GM12891 (cell line): Measurements from ENCODE around the gene STK17A.

Source experiments
- DNase-seq: peaks from one replicate; pipeline ENCODE4 v3.0.0; 2011; ENCODE audit warnings: low spot score; ENCODE audit not compliant: insufficient read length
- FAIRE-seq: peaks from 2 replicates; lab custom pipeline; 2011; peaks lifted over from hg19 to GRCh38; lab: Jason Lieb, UNC
- PAX5 ChIP-seq: IDR thresholded peaks from 2 replicates; pipeline ENCODE4 v1.6.1; 2011; ENCODE audit warnings: low read length, moderate library complexity, mild to moderate bottlenecking; ENCODE audit not compliant: insufficient read depth, severe bottlenecking
- POLR2A ChIP-seq: IDR thresholded peaks from 2 replicates; pipeline ENCODE4 v1.6.1; 2011; ENCODE audit warnings: low read depth, low read length, control low read depth
- POLR2AphosphoS5 ChIP-seq: IDR thresholded peaks from 2 replicates; pipeline ENCODE4 v1.6.1; 2011; ENCODE audit warnings: low read depth, low read length, control low read depth
- POU2F2 ChIP-seq: IDR thresholded peaks from 2 replicates; pipeline ENCODE4 v1.6.1; 2011; ENCODE audit warnings: low read depth, mild to moderate bottlenecking, control low read depth, low read length, moderate library complexity
- SPI1 ChIP-seq: IDR thresholded peaks from 2 replicates; pipeline ENCODE4 v1.6.1; 2011; ENCODE audit warnings: low read depth, low read length, control low read depth
- TAF1 ChIP-seq: IDR thresholded peaks from 2 replicates; pipeline ENCODE4 v1.6.1; 2011; ENCODE audit warnings: low read depth, low read length, control low read depth

Gene STK17A

DNA sequence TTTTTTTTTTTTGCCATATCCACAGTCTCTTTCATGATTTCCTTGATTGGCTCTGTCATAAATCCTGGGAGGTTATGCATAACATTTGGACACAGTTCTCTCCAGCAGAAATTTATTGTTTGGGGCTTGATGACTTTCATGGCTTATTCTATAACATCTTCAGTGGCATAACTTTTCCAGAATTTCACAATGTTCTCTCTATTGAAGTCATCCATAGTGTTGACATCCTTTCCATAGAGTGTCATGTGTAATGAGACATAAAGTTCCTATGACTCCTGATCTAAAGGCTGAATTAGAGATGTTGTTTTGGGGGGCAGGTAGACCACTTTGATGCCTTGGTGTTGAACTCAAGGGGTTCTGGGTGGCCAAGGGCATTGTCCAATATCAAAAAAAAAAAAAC lies 36.7 kb upstream of the STK17A start:
- TF ChIP-seq POLR2A (no peak), PAX5 (no peak), POLR2AphosphoS5 (no peak), SPI1 (no peak), POU2F2 (no peak), TAF1 (no peak)
- DNase-seq = no peak
- no peak for FAIRE-seq

DNA sequence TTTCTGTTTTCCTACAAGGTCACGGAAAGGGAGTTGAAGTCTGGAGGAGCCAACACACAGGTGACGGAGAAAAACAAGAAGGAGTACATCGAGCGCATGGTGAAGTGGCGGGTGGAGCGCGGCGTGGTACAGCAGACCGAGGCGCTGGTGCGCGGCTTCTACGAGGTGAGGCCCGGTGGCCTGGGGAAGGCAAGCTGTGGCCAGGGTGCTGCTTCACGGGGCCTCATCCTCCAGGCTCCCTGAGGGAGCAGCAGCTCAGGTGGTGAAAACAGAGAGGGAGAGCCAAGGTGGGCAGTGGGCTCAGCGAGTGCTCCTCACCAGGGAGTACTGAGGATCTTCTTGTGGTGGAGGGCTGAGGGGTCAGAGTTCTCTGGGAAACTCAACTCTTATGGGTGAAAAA lies 32.5 kb upstream of the STK17A start:
- FAIRE-seq (no peak), DNase-seq (no peak)
- TF ChIP-seq SPI1 (no peak), POLR2AphosphoS5 (no peak), POLR2A (no peak), TAF1 (no peak), PAX5 (no peak), POU2F2 (no peak)

DNA sequence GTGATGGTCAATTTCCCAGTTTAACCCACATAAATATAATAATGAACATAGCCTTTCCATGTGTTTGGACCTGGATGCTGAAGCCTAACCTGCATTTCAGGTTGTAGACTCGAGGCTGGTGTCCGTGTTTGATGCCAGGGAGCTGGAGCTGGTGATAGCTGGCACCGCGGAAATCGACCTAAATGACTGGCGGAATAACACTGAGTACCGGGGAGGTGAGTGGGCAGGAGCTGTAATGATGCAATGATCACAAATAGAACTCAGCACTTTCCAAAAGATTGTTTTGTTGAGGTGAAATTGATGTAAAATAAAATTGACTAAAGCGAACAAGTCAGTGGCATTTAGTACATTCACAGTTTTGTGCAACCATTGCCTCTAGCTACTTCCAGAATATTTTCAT lies 30.8 kb upstream of the STK17A start:
- TF ChIP-seq POLR2AphosphoS5 (no peak), PAX5 (no peak), SPI1 (no peak), TAF1 (no peak), POU2F2 (no peak), POLR2A (no peak)
- DNase-seq (no peak), FAIRE-seq (no peak)

DNA sequence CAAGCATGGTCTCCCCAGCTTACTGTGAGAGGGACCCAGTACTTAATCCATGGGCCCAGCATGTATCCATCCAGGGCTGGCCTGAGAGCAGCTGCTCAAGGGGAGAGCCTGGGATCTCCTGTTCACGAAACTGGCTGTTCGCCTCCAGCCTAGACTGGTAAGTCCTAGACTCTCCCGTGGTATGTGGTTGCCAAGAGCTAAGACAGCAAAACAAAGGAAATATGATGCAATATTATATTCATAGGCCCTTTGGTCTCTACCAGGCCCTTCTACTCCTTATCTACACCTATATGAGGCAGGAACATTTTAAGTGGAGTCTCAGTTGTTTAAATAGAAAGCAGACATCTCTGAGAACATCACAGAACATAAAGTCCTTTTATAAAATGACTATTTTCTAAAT lies 28.9 kb upstream of the STK17A start:
- TF ChIP-seq PAX5 = no peak
- no peak for DNase-seq
- FAIRE-seq = no peak

DNA sequence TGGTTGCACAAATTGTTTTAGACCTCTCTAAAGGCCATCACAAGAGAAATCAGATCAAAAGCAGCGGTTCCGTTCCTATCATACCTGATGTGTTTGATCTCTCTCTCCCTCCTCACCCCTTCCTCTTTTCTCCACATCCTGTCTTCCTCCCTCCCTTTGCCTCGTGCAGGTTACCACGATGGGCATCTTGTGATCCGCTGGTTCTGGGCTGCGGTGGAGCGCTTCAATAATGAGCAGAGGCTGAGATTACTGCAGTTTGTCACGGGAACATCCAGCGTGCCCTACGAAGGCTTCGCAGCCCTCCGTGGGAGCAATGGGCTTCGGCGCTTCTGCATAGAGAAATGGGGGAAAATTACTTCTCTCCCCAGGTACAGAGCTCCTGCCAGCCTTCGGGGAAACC lies 28.5 kb upstream of the STK17A start:
- TF ChIP-seq POU2F2 (no peak), POLR2A (no peak), SPI1 (no peak), PAX5 (no peak), TAF1 (no peak), POLR2AphosphoS5 (no peak)
- no peak for FAIRE-seq
- DNase-seq = no peak

DNA sequence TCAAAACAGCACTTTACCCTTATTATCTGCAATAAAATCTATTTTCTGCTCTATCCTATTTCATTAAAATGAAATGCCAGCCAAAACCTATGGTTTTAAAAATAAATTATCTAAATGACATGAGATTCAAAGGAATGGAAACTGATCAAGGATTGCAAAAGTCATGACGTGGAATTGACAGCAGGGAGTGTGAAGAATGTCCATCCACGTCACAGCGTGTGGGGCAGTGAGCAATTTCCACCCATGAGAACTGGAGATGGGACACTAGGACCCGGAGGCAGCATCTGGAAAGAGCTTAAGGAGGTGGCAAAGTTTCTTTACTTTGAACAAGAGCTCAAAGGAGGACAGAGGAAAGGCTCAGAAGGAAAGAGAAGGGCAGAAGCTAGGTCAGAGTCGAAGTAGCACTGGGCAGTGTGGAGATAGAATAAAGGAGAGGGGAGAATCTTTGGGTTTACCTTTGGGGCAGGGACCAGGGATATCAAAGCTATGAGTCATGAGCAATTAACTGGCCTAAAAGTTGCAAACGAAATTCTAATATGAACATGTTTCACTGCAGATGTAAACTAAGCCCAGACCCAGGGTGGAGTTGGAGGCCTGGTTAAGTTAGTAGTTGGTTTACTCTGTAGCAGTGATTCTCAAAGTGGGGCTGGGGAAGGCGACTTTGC lies 24.9 kb upstream of the STK17A start:
- FAIRE-seq (no peak), DNase-seq (no peak)
- no peak for TF ChIP-seq POLR2A
- TF ChIP-seq POU2F2 = no peak

DNA sequence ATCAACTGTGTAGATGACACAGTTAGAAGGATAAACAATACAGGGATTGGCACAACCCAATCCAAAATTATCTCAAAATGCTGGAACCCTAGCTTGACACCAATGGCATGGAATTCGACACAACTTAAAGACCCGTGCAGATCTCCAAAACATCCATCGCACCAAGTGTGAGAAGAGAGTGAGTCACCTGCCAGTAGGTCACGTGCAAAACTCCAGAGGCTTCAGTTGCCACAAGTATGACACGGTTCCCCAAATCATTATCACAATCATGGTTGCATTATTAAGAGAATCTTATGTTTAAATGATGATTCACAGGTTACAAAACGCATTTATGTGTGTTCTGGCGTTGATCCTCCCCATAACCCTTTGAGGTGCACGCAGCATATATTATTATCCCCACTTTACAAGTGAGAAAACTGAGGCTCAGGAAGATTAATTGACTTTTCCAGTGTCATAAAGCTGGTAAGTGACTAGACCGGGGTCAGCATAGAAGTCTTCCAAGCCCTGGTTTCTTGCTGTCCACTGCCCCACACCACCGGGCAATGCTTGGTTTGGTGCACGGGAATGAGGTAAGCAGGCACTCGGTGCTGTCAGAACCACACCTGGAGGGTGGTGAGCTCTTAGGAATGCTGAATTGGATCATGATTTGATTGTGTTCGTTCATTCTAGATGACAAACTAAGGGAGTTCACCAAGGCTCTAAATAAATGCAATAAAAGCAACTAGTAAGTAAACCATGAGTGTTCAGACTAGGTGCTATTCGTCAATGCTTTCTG lies 23.6 kb upstream of the STK17A start:
- DNase-seq (no peak), FAIRE-seq (no peak)
- TF ChIP-seq PAX5 (no peak), POU2F2 (no peak), TAF1 (no peak), SPI1 (no peak), POLR2A (no peak), POLR2AphosphoS5 (no peak)

DNA sequence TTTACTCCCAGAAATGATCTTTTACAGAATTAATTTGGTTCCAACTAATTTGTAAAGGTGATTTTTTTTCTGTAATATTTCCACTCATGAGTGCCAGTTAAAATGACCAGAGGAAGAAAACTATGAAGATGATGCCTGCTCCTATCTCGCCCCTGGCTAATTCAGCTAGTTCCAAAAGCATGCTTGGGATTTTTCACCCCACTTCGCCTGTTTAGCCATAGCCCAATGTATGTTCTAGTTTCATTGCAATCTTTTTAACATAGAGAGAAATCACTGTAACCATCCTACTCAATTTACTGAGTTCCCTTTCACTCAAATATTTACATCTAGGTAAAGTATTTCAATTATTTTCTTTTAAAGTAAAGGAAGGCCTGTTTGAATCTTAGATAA lies 23.0 kb upstream of the STK17A start:
- FAIRE-seq (no peak), DNase-seq (no peak)
- TF ChIP-seq POU2F2 (no peak), POLR2AphosphoS5 (no peak), POLR2A (no peak)

DNA sequence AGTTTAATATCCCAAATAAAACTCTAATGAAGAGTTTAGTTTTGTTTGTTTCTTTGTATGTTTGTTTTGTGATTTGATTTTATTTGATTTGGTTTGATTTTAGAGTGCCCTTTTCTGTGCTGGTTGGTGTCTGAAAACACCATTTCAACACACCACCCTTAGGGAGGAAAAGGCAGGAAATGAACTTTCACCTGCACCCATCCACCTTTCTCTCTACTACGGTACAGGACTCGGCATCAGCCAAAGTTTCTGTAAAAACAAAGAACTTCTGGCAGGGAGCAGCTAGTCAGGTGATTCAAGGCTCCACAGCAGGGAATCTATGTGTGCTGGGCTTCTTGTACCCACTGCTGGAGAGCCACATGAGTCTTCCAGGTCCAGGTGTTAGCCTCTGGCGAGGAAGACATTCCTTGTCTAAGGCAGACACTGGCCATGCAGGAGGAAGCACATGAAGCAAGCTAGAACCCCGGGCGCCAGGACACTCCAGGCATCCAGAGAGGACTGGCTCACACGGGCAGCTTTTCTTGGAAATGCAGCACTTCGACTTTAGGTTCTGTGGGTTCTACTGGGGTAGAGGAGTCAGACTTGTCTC lies 22.1 kb upstream of the STK17A start:
- FAIRE-seq = no peak
- no peak for TF ChIP-seq POU2F2
- DNase-seq = no peak

DNA sequence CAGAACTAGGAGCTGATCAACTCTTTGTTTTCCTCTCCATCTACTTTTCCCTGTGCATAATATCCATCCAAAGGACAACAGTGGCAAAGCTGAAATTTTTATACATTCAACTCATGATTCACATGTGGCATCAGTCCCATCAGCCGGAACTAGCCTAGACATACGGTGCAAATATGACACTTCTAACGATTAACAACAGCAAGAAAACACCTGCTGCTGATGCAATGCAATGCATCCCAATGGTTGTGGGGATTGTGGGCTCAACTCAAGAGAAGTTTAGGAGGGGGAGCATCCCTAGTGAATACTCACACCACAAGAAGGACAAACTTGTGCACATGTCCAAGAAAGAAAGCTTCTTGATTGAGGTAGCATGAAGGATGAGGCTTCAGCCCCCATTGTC lies 20.5 kb upstream of the STK17A start:
- DNase-seq (no peak), FAIRE-seq (no peak)
- TF ChIP-seq PAX5 = no peak
- no peak for TF ChIP-seq POU2F2
- no peak for TF ChIP-seq SPI1
- TF ChIP-seq POLR2AphosphoS5 = no peak
- TF ChIP-seq TAF1 = no peak
- TF ChIP-seq POLR2A = no peak
